SU-DHL-6 (cell line): ENCODE measurements around the gene UNC5C.

Experiments
- H2AFZ ChIP-seq: fragments of 200-600 bp; sonication (generic); 2 replicates; pipeline ENCODE4 v1.6.1; 2014; ENCODE audit warnings: low read depth, mild to moderate bottlenecking, moderate library complexity, mixed read lengths, antibody characterized with exemption, low read length; ENCODE audit not compliant: severe bottlenecking
- H3F3A ChIP-seq: fragments of 200-600 bp; shearing (Covaris generic); 2 replicates; pipeline ENCODE4 v1.6.0; 2016; ENCODE audit warnings: antibody characterized with exemption, mild to moderate bottlenecking; ENCODE audit not compliant: insufficient read depth
- H3K27ac ChIP-seq: fragments of 200-600 bp; sonication (generic); 2 replicates; pipeline ENCODE4 v1.5.1; 2016; ENCODE audit warnings: low read depth, mild to moderate bottlenecking, low read length, moderate library complexity, mixed read lengths
- H3K27me3 ChIP-seq: fragments of 200-600 bp; sonication (generic), shearing (Covaris generic); 2 replicates; pipeline ENCODE4 v1.6.0; 2014; ENCODE audit warnings: mild to moderate bottlenecking, low read length
- H3K36me3 ChIP-seq: fragments of 200-600 bp; sonication (generic); 2 replicates; pipeline ENCODE4 v1.6.1; 2014; ENCODE audit warnings: mild to moderate bottlenecking, low read length, mixed read lengths
- H3K4me2 ChIP-seq: fragments of 300-600, 200-600 bp; shearing (Covaris generic), sonication (generic); 2 replicates; pipeline ENCODE4 v1.6.0; 2014; ENCODE audit warnings: low read length, low read depth, mild to moderate bottlenecking; ENCODE audit not compliant: poor library complexity, severe bottlenecking
- H3K4me3 ChIP-seq: fragments of 200-600 bp; sonication (generic); 2 replicates; pipeline ENCODE4 v1.5.1; 2014; ENCODE audit warnings: antibody characterized with exemption, low read length, mild to moderate bottlenecking, mixed read lengths; ENCODE audit not compliant: insufficient read depth, poor library complexity, severe bottlenecking
- H3K79me2 ChIP-seq: fragments of 200-600 bp; sonication (generic); 2 replicates; pipeline ENCODE4 v1.6.1; 2014; ENCODE audit warnings: mild to moderate bottlenecking, low read length, moderate library complexity; ENCODE audit not compliant: insufficient read depth
- H3K9ac ChIP-seq: fragments of 200-600 bp; sonication (generic); 2 replicates; pipeline ENCODE4 v1.7.0; 2014; ENCODE audit warnings: mild to moderate bottlenecking, low read length
- H3K9me2 ChIP-seq: fragments of 200-600 bp; sonication (generic); replicated peaks from 2 replicates; pipeline ENCODE4 v1.6.1; 2014; ENCODE audit warnings: low read length; ENCODE audit not compliant: insufficient read depth
- H3K9me3 ChIP-seq: fragments of 200-600 bp; sonication (generic); 2 replicates; pipeline ENCODE4 v1.6.1; 2014; ENCODE audit warnings: low read length, mixed read lengths; ENCODE audit not compliant: insufficient read depth
- H4K20me1 ChIP-seq: fragments of 200-600 bp; sonication (generic); 2 replicates; pipeline ENCODE4 v1.6.1; 2014; ENCODE audit warnings: low read depth, mild to moderate bottlenecking, antibody characterized with exemption, low read length, moderate library complexity, mixed read lengths
- CTCF ChIP-seq: fragments of 200-600 bp; sonication (generic); IDR thresholded peaks from one replicate; pipeline ENCODE4 v1.5.1; 2017; ENCODE audit warnings: antibody characterized with exemption, mild to moderate bottlenecking, low read length, moderate library complexity; ENCODE audit not compliant: insufficient read depth, poor library complexity, severe bottlenecking
- EZH2phosphoT487 ChIP-seq: fragments of 200-600 bp; sonication (generic), shearing (Covaris generic); conservative IDR thresholded peaks from 2 replicates; pipeline ENCODE4 v1.6.1; 2018; ENCODE audit warnings: mild to moderate bottlenecking, antibody characterized with exemption, low read length, moderate library complexity, mixed read lengths

UNC5C gene

GRCh38 chr4:95318483-95318882 lies 230.3 kb downstream of the UNC5C start:
- no peak overlapping the region for H3K4me2 ChIP-seq
- no peaks in the 10 kb centered on the region for H4K20me1 ChIP-seq
- no peaks in the 10 kb centered on the region for H3F3A ChIP-seq
- H3K9me2 ChIP-seq, result no peaks in the 10 kb centered on the region
- no peak overlapping the region for H3K27ac ChIP-seq
- H3K4me3 ChIP-seq, result no peak overlapping the region
- H3K79me2 ChIP-seq, result no peaks in the 10 kb centered on the region
- TF ChIP-seq CTCF, result no peak
- TF ChIP-seq EZH2phosphoT487, result no peak
- no peaks in the 10 kb centered on the region for H3K36me3 ChIP-seq
- H3K9me3 ChIP-seq, result no peaks in the 10 kb centered on the region
- no peaks in the 10 kb centered on the region for H3K27me3 ChIP-seq
- H2AFZ ChIP-seq, result no peak overlapping the region
- no peak overlapping the region for H3K9ac ChIP-seq

- Histone ChIP-seq H2AFZ (no peak overlapping the region), H3K27me3 (no peaks in the 10 kb centered on the region)
Measured at GRCh38 chr4:95318044-95318443, 230.7 kb downstream of the UNC5C start.

GRCh38 chr4:95317085-95317793 lies 231.5 kb downstream of the UNC5C start:
- no peaks in the 10 kb centered on the region for H3K9me3 ChIP-seq
- H3K79me2 ChIP-seq, result no peaks in the 10 kb centered on the region
- H3K4me3 ChIP-seq, result no peak overlapping the region
- H3F3A ChIP-seq, result no peaks in the 10 kb centered on the region
- H3K27me3 ChIP-seq, result no peaks in the 10 kb centered on the region
- no peak overlapping the region for H3K27ac ChIP-seq
- H3K9ac ChIP-seq, result no peak overlapping the region
- H4K20me1 ChIP-seq, result no peaks in the 10 kb centered on the region
- no peak overlapping the region for H3K4me2 ChIP-seq
- no peak for TF ChIP-seq EZH2phosphoT487
- TF ChIP-seq CTCF, result no peak
- no peak overlapping the region for H2AFZ ChIP-seq
- no peaks in the 10 kb centered on the region for H3K9me2 ChIP-seq
- no peaks in the 10 kb centered on the region for H3K36me3 ChIP-seq

More at GRCh38 chr4:95318044-95318443, 230.7 kb downstream of the UNC5C start:
- Histone ChIP-seq H3K4me2 (no peak overlapping the region), H3K9me2 (no peaks in the 10 kb centered on the region), H4K20me1 (no peaks in the 10 kb centered on the region), H3K27ac (no peak overlapping the region), H3K9ac (no peak overlapping the region), H3K79me2 (no peaks in the 10 kb centered on the region), H3K9me3 (no peaks in the 10 kb centered on the region), H3K36me3 (no peaks in the 10 kb centered on the region), H3F3A (no peaks in the 10 kb centered on the region), H3K4me3 (no peak overlapping the region)
- TF ChIP-seq EZH2phosphoT487 (no peak), CTCF (no peak)
